ENCODE data around the gene NKG7.

DNA sequence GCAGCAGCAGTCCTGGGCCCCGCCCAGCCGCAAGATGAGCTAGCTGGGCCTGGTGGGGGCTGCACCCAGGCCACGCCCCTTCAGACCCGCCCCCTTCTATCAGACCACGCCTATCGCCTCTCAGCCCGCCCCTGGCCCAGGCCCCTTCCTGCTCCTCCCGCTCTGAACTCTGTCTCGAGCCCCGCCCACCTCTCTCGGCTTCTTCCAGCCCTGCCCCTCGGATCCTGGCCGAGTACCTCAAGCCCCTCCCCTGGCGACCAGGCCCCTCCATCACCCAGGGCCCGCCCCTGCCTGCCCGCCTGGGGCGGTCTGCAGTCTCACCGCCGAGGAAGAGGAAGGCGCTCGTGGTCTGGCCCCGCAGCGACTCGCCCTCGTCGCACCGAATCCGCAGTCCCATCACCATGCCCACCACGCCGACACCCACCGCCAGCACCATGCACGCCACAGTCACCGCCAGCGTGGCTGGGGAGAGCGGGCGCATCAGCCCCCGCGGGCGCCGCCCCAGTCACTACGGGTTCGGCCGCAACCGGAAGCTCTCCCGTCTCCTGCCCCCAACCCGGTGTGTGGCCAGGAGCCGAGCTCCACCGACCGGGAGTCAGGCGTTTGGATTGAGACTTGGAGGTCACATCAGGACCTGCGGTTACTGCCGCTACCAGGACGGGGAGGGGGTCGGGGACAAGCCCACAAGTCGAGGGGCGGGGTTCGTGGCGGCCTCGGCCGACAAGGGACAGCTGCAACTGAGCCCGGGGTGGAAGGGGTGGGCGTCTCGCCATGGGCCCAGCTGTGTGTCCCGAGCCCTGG, 4.7 kb downstream of the NKG7 start:
- TF ChIP-seq, protein P1, sequence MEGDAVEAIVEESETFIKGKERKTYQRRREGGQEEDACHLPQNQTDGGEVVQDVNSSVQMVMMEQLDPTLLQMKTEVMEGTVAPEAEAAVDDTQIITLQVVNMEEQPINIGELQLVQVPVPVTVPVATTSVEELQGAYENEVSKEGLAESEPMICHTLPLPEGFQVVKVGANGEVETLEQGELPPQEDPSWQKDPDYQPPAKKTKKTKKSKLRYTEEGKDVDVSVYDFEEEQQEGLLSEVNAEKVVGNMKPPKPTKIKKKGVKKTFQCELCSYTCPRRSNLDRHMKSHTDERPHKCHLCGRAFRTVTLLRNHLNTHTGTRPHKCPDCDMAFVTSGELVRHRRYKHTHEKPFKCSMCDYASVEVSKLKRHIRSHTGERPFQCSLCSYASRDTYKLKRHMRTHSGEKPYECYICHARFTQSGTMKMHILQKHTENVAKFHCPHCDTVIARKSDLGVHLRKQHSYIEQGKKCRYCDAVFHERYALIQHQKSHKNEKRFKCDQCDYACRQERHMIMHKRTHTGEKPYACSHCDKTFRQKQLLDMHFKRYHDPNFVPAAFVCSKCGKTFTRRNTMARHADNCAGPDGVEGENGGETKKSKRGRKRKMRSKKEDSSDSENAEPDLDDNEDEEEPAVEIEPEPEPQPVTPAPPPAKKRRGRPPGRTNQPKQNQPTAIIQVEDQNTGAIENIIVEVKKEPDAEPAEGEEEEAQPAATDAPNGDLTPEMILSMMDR (IDR thresholded peaks at IDR 0.05): no peak
- peak in 1 of 3 donors; percentile 36 for TF ChIP-seq POLR2A (IDR thresholded peaks at IDR 0.05)

Measured in body of pancreas (tissue), 4 donors.